Measurements from ENCODE around the gene ZNF688. TPM values are rescaled to one million over a fixed set of nuclear protein-coding genes. Genes with fewer than 3 reads are reported as not detected.

ZNF688 gene
- total and polyA plus RNA-seq, 2 of the 13 experiments (the other 11 are each of a cell fraction or from before 2014, with no cell fraction given): 2.4 to 5.4 TPM

GRCh38 chr16:30570636-30571444 lies 674 bp downstream of the ZNF688 start (continued):
- TF ChIP-seq IRX3 (CRISPR knock-in tag; IDR thresholded peaks at IDR 0.05; ENCODE audit: borderline replicate concordance, low read depth) (no peak), ZNF788 (CRISPR knock-in tag; IDR thresholded peaks at IDR 0.05; ENCODE audit: borderline replicate concordance) (no peak), NBN (conservative IDR thresholded peaks at IDR 0.05) (no peak), ZNF234 (CRISPR knock-in tag; conservative IDR thresholded peaks at IDR 0.05) (0 out of 2 replicates have a peak, but pooled peaks have one; percentile 58), ZNF674 (CRISPR knock-in tag; IDR thresholded peaks at IDR 0.05; ENCODE audit: low read depth) (no peak), HNRNPH1 (optimal IDR thresholded peaks at IDR 0.05; ENCODE audit: low read depth, low read length) (no peak), ZNF878 (CRISPR knock-in tag; IDR thresholded peaks at IDR 0.05) (peak; percentile 80), PAX8 (CRISPR knock-in tag; IDR thresholded peaks at IDR 0.05; ENCODE audit: borderline replicate concordance) (peak; percentile 67; the same call in 1 of the 2 replicates), ZSCAN20 (CRISPR knock-in tag; IDR thresholded peaks at IDR 0.05; ENCODE audit: borderline replicate concordance) (no peak), ZNF589 (CRISPR knock-in tag; conservative IDR thresholded peaks at IDR 0.05) (no peak; the same call in 1 of the 2 replicates), ZKSCAN1 (IDR thresholded peaks at IDR 0.05; ENCODE audit: low read length) (no peak)
- TF ChIP-seq, protein P1, sequence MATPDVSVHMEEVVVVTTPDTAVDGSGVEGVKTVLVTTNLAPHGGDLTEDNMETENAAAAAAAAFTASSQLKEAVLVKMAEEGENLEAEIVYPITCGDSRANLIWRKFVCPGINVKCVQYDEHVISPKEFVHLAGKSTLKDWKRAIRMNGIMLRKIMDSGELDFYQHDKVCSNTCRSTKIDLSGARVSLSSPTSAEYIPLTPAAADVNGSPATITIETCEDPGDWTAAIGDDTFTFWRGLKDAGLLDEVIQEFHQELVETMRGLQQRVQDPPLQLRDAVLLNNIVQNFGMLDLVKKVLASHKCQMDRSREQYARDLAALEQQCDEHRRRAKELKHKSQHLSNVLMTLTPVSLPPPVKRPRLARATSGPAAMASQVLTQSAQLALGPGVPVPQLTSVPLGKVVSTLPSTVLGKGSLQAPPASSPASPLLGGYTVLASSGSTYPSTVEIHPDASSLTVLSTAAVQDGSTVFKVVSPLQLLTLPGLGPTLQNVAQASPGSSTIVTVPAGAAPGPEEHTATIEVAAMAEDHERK (CRISPR knock-in tag; IDR thresholded peaks at IDR 0.05; ENCODE audit: low read depth): 0 out of 2 replicates have a peak, but pooled peaks have one; percentile 7
- TF ChIP-seq, protein P2, sequence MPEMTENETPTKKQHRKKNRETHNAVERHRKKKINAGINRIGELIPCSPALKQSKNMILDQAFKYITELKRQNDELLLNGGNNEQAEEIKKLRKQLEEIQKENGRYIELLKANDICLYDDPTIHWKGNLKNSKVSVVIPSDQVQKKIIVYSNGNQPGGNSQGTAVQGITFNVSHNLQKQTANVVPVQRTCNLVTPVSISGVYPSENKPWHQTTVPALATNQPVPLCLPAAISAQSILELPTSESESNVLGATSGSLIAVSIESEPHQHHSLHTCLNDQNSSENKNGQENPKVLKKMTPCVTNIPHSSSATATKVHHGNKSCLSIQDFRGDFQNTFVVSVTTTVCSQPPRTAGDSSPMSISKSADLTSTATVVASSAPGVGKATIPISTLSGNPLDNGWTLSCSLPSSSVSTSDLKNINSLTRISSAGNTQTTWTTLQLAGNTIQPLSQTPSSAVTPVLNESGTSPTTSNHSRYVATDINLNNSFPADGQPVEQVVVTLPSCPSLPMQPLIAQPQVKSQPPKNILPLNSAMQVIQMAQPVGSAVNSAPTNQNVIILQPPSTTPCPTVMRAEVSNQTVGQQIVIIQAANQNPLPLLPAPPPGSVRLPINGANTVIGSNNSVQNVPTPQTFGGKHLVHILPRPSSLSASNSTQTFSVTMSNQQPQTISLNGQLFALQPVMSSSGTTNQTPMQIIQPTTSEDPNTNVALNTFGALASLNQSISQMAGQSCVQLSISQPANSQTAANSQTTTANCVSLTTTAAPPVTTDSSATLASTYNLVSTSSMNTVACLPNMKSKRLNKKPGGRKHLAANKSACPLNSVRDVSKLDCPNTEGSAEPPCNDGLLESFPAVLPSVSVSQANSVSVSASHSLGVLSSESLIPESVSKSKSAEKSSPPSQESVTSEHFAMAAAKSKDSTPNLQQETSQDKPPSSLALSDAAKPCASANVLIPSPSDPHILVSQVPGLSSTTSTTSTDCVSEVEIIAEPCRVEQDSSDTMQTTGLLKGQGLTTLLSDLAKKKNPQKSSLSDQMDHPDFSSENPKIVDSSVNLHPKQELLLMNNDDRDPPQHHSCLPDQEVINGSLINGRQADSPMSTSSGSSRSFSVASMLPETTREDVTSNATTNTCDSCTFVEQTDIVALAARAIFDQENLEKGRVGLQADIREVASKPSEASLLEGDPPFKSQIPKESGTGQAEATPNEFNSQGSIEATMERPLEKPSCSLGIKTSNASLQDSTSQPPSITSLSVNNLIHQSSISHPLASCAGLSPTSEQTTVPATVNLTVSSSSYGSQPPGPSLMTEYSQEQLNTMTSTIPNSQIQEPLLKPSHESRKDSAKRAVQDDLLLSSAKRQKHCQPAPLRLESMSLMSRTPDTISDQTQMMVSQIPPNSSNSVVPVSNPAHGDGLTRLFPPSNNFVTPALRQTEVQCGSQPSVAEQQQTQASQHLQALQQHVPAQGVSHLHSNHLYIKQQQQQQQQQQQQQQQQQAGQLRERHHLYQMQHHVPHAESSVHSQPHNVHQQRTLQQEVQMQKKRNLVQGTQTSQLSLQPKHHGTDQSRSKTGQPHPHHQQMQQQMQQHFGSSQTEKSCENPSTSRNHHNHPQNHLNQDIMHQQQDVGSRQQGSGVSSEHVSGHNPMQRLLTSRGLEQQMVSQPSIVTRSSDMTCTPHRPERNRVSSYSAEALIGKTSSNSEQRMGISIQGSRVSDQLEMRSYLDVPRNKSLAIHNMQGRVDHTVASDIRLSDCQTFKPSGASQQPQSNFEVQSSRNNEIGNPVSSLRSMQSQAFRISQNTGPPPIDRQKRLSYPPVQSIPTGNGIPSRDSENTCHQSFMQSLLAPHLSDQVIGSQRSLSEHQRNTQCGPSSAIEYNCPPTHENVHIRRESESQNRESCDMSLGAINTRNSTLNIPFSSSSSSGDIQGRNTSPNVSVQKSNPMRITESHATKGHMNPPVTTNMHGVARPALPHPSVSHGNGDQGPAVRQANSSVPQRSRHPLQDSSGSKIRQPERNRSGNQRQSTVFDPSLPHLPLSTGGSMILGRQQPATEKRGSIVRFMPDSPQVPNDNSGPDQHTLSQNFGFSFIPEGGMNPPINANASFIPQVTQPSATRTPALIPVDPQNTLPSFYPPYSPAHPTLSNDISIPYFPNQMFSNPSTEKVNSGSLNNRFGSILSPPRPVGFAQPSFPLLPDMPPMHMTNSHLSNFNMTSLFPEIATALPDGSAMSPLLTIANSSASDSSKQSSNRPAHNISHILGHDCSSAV (CRISPR knock-in tag; IDR thresholded peaks at IDR 0.05; ENCODE audit: borderline replicate concordance): no peak
- TF ChIP-seq, protein P3, sequence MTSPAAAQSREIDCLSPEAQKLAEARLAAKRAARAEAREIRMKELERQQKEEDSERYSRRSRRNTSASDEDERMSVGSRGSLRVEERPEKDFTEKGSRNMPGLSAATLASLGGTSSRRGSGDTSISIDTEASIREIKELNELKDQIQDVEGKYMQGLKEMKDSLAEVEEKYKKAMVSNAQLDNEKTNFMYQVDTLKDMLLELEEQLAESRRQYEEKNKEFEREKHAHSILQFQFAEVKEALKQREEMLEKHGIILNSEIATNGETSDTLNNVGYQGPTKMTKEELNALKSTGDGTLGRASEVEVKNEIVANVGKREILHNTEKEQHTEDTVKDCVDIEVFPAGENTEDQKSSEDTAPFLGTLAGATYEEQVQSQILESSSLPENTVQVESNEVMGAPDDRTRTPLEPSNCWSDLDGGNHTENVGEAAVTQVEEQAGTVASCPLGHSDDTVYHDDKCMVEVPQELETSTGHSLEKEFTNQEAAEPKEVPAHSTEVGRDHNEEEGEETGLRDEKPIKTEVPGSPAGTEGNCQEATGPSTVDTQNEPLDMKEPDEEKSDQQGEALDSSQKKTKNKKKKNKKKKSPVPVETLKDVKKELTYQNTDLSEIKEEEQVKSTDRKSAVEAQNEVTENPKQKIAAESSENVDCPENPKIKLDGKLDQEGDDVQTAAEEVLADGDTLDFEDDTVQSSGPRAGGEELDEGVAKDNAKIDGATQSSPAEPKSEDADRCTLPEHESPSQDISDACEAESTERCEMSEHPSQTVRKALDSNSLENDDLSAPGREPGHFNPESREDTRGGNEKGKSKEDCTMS (CRISPR knock-in tag; conservative IDR thresholded peaks at IDR 0.05): no peak

All from HepG2 (cell line).